PC-3 (cell line): ENCODE results near the gene TBX10. TPM values are rescaled to one million over a fixed set of nuclear protein-coding genes. Genes with fewer than 3 reads are reported as not detected.

Experiments used
- ATAC-seq: fragments of 200-7000 bp; cut with Tn5 transposase; 2 replicates; pipeline ENCODE4 v1.9.1; 2020; ENCODE audit warnings: mild to moderate bottlenecking, moderate library complexity
- BruUV-seq: library from RNA; stranded (reverse); fragments of 400-500 nt; replicated peaks from 2 replicates; lab custom pipeline; 2021; lab: Mats Ljungman, UMichigan
- CTCF ChIA-PET: fragments of 300-600 bp; sonication (Branson Sonifier 250); formaldehyde crosslinking; loops from one replicate; lab custom pipeline; 2022; ENCODE audit warnings: antibody characterized with exemption; lab: Charles Lee
- POLR2A ChIA-PET: fragments of 300-600 bp; sonication (Branson Sonifier 250); formaldehyde crosslinking; loops from one replicate; lab custom pipeline; 2022; ENCODE audit warnings: antibody characterized with exemption; ENCODE audit not compliant: unreplicated experiment; lab: Charles Lee
- DNase-seq: peaks from one replicate; pipeline ENCODE4 v3.0.0-alpha.2; 2015
- H2AFZ ChIP-seq: fragments of 300-600 bp; sonication (generic); 2 replicates; pipeline ENCODE4 v1.6.0; 2016; ENCODE audit warnings: antibody characterized with exemption, low read length
- H3F3A ChIP-seq: fragments of 300-600 bp; sonication (generic); one replicate; pipeline ENCODE4 v1.6.0; 2017; ENCODE audit warnings: antibody characterized with exemption, low read length, control low read depth, mild to moderate bottlenecking; ENCODE audit not compliant: unreplicated experiment
- H3K27ac ChIP-seq: fragments of 300-600 bp; sonication (generic); 2 replicates; pipeline ENCODE4 v1.5.1; 2016; ENCODE audit warnings: mild to moderate bottlenecking, low read length
- H3K27me3 ChIP-seq: fragments of 300-600 bp; sonication (generic); 2 replicates; pipeline ENCODE4 v1.6.1; 2016; ENCODE audit warnings: low read length, mixed read lengths
- H3K36me3 ChIP-seq: fragments of 300-600 bp; sonication (generic); 2 replicates; pipeline ENCODE4 v1.6.1; 2016; ENCODE audit warnings: low read depth, mixed run types, low read length, mixed read lengths
- H3K4me1 ChIP-seq: fragments of 300-600 bp; sonication (generic); 2 replicates; pipeline ENCODE4 v1.5.1; 2016; ENCODE audit warnings: low read length; ENCODE audit not compliant: insufficient read depth
- H3K4me2 ChIP-seq: fragments of 300-600 bp; sonication (generic); 2 replicates; pipeline ENCODE4 v1.6.0; 2016; ENCODE audit warnings: low read length
- H3K4me3 ChIP-seq: fragments of 300-600 bp; sonication (generic); 2 replicates; pipeline ENCODE4 v1.5.1; 2016; ENCODE audit warnings: mild to moderate bottlenecking, low read length, mixed read lengths
- H3K79me2 ChIP-seq: fragments of 300-600 bp; sonication (generic); 2 replicates; pipeline ENCODE4 v1.6.1; 2017; ENCODE audit warnings: low read length, mixed read lengths
- H3K9ac ChIP-seq: fragments of 300-600 bp; sonication (generic); 2 replicates; pipeline ENCODE4 v1.6.0; 2016; ENCODE audit warnings: mild to moderate bottlenecking, low read length
- H3K9me2 ChIP-seq: fragments of 300-600 bp; sonication (generic); replicated peaks from 2 replicates; pipeline ENCODE4 v1.6.1; 2016; ENCODE audit warnings: mixed run types, low read length, mixed read lengths
- H3K9me3 ChIP-seq: fragments of 300-600 bp; sonication (generic); 2 replicates; pipeline ENCODE4 v1.6.1; 2016; ENCODE audit warnings: low read length, mixed read lengths
- H4K20me1 ChIP-seq: fragments of 300-600 bp; sonication (generic); 2 replicates; pipeline ENCODE4 v1.6.1; 2016; ENCODE audit warnings: low read length, mixed read lengths
- CTCF ChIP-seq: fragments of 300-600 bp; sonication (generic); conservative IDR thresholded peaks from 2 replicates; pipeline ENCODE4 v1.5.1; 2017; ENCODE audit warnings: antibody characterized with exemption, low read depth, mild to moderate bottlenecking, low read length
- EZH2 ChIP-seq: fragments of 300-600 bp; sonication (generic); IDR thresholded peaks from one replicate; pipeline ENCODE4 v1.6.1; 2017; ENCODE audit warnings: antibody characterized with exemption, mild to moderate bottlenecking, low read length; ENCODE audit not compliant: unreplicated experiment
- EZH2phosphoT487 ChIP-seq: fragments of 300-600 bp; sonication (generic); IDR thresholded peaks from 2 replicates; pipeline ENCODE4 v1.6.1; 2018; ENCODE audit warnings: mild to moderate bottlenecking, antibody characterized with exemption, low read length, borderline replicate concordance
- intact Hi-C: fragments of 100-400 bp; cut with micrococcal nuclease; formaldehyde crosslinking; loops from 2 replicates; pipeline ENCODE4 v1.9.0; 2023
- total RNA-seq: library from RNA; depleted of rRNA; stranded (reverse); fragments of >200 nt; gene quantifications from 2 replicates; pipeline ENCODE4 v1.2.3, GENCODE V29; 2014

TBX10 gene
- total RNA-seq, 1 experiment from 2014 or later = not detected

DNA sequence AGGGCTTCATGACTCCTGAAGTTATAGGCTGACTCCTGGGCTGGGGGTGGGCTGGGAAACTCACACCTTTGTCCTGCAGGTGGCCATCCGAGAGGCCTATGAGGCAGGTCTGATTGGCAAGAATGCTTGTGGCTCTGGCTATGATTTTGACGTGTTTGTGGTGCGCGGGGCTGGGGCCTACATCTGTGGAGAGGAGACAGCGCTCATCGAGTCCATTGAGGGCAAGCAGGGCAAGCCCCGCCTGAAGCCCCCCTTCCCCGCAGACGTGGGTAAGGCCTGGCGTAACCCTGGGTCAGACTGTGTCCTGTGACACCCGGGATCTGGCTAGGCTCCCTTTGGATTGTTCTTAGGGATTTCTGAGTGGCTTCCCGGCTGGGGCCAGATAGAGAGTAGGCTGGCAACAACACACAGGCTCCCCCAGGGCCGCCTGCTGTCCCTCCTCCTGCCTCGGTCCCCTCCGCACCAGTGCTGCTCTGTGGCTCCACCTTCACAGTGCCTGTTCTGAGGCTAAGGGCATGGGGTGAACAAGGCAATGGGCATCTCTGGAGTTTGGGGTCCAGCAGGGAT, 29.2 kb downstream of the TBX10 start:
- DNase-seq (no peak), ATAC-seq (no peak)
- Histone ChIP-seq H3F3A (no peaks in the 10 kb centered on the region), H4K20me1 (no peaks in the 10 kb centered on the region), H3K27ac (no peak overlapping the region), H3K36me3 (peaks cover 28% of the 10 kb centered on the region), H3K79me2 (peaks cover 23% of the 10 kb centered on the region), H3K9me3 (no peaks in the 10 kb centered on the region), H2AFZ (no peak overlapping the region), H3K4me2 (no peak overlapping the region), H3K4me1 (peaks cover 16% of the 10 kb centered on the region; the same call in 1 of the 2 replicates), H3K9me2 (no peaks in the 10 kb centered on the region), H3K4me3 (no peak overlapping the region), H3K9ac (no peak overlapping the region), H3K27me3 (no peaks in the 10 kb centered on the region)
- ChIA-PET CTCF (no interaction called here), POLR2A (no interaction called here)
- intact Hi-C loops = no loop called here
- no TSS peak for BruUV-seq
- TF ChIP-seq EZH2 (no peak), CTCF (no peak), EZH2phosphoT487 (no peak)

DNA sequence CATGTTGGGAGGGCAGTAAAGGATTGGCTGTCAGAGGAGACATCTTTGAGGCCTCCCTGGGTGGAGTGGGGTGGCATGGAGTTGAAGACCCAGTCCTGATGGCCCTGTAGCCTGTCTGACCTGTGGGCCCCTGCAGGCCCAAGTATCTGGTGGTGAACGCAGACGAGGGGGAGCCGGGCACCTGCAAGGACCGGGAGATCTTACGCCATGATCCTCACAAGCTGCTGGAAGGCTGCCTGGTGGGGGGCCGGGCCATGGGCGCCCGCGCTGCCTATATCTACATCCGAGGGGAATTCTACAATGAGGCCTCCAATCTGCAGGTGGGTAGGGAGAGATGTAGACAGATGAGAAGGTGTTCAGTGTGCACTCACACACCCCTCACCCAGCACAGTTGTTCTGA, 30.2 kb downstream of the TBX10 start:
- intact Hi-C loops = no loop called here
- H4K20me1 ChIP-seq = no peaks in the 10 kb centered on the region
- no peak overlapping the region for H2AFZ ChIP-seq
- H3K36me3 ChIP-seq = peaks cover 28% of the 10 kb centered on the region
- H3K4me1 ChIP-seq = peaks cover 16% of the 10 kb centered on the region; the same call in 1 of the 2 replicates
- TF ChIP-seq EZH2 (no peak), CTCF (no peak)
- POLR2A ChIA-PET = no interaction called here
- peaks cover 23% of the 10 kb centered on the region for H3K79me2 ChIP-seq
- H3K9ac ChIP-seq = no peak overlapping the region
- BruUV-seq = no TSS peak
- ATAC-seq = no peak
- H3K9me2 ChIP-seq = no peaks in the 10 kb centered on the region
- H3F3A ChIP-seq = no peaks in the 10 kb centered on the region
- no peaks in the 10 kb centered on the region for H3K27me3 ChIP-seq
- no peaks in the 10 kb centered on the region for H3K9me3 ChIP-seq
- no peak overlapping the region for H3K27ac ChIP-seq
- no peak for DNase-seq
- CTCF ChIA-PET = no interaction called here
- no peak overlapping the region for H3K4me3 ChIP-seq
- H3K4me2 ChIP-seq = no peak overlapping the region

- H3K27me3 ChIP-seq = no peaks in the 10 kb centered on the region
- DNase-seq (no peak), ATAC-seq (no peak)
- no peaks in the 10 kb centered on the region for H3F3A ChIP-seq
- no peak overlapping the region for H3K4me3 ChIP-seq
- H3K4me2 ChIP-seq = peak overlapping the region; percentile 97
- no peak for TF ChIP-seq EZH2
- no peak for TF ChIP-seq CTCF
- no peak overlapping the region for H2AFZ ChIP-seq
- no peaks in the 10 kb centered on the region for H4K20me1 ChIP-seq
- H3K79me2 ChIP-seq = peaks cover 23% of the 10 kb centered on the region
- H3K9ac ChIP-seq = no peak overlapping the region
- H3K36me3 ChIP-seq = peaks cover 28% of the 10 kb centered on the region
- no peak overlapping the region for H3K27ac ChIP-seq
- BruUV-seq = no TSS peak
- no peaks in the 10 kb centered on the region for H3K9me3 ChIP-seq
- ChIA-PET CTCF (no interaction called here), POLR2A (no interaction called here)
- H3K4me1 ChIP-seq = peaks cover 16% of the 10 kb centered on the region; the same call in 1 of the 2 replicates
- intact Hi-C loops = no loop called here
- H3K9me2 ChIP-seq = no peaks in the 10 kb centered on the region
Observed at GRCh38 chr11:67608486-67608885, 31.1 kb downstream of the TBX10 start.
